Stimulated activated CD8-positive, alpha-beta memory T cell treated with anti-CD3 and anti-CD28 coated beads, Interleukin-15, amount 100 ng/mL, for 1 hour (primary cell): ENCODE measurements around the gene NPAS3.

Source experiments
- DNase-seq: peaks from one replicate; pipeline ENCODE4 v3.0.0-alpha.2; 2020; ENCODE audit warnings: low read depth

Gene NPAS3

GRCh38 chr14:33257796-33258195 is 319.1 kb downstream of the NPAS3 start:
- DNase-seq, result no peak

- no peak for DNase-seq
Measured at GRCh38 chr14:33259764-33260163, 321.1 kb downstream of the NPAS3 start.

- no peak for DNase-seq
Measured at GRCh38 chr14:33271216-33271615, 332.5 kb downstream of the NPAS3 start.

- DNase-seq, result no peak
Measured at GRCh38 chr14:33271891-33272290, 333.2 kb downstream of the NPAS3 start.

- DNase-seq, result no peak
Measured at GRCh38 chr14:33273978-33274377, 335.3 kb downstream of the NPAS3 start.

GRCh38 chr14:33275879-33276278 is 337.2 kb downstream of the NPAS3 start:
- DNase-seq, result no peak

- DNase-seq, result no peak
Measured at GRCh38 chr14:33279865-33280264, 341.2 kb downstream of the NPAS3 start.

GRCh38 chr14:33280646-33281045 is 342.0 kb downstream of the NPAS3 start:
- no peak for DNase-seq

- no peak for DNase-seq
Measured at GRCh38 chr14:33282331-33283230, 343.9 kb downstream of the NPAS3 start.

GRCh38 chr14:33285902-33286700 is 347.4 kb downstream of the NPAS3 start:
- DNase-seq, result no peak

GRCh38 chr14:33287189-33287588 is 348.5 kb downstream of the NPAS3 start:
- DNase-seq, result no peak

GRCh38 chr14:33290641-33291040 is 352.0 kb downstream of the NPAS3 start:
- DNase-seq, result no peak

GRCh38 chr14:33291529-33292104 is 352.9 kb downstream of the NPAS3 start:
- no peak for DNase-seq

- no peak for DNase-seq
Measured at GRCh38 chr14:33294419-33294818, 355.7 kb downstream of the NPAS3 start.

GRCh38 chr14:33297565-33297964 is 358.9 kb downstream of the NPAS3 start:
- no peak for DNase-seq

GRCh38 chr14:33307691-33308251 is 369.1 kb downstream of the NPAS3 start:
- no peak for DNase-seq

GRCh38 chr14:33309106-33309505 is 370.4 kb downstream of the NPAS3 start:
- DNase-seq, result no peak

- DNase-seq, result no peak
Measured at GRCh38 chr14:33315217-33315616, 376.5 kb downstream of the NPAS3 start.

GRCh38 chr14:33315721-33316120 is 377.0 kb downstream of the NPAS3 start:
- DNase-seq, result no peak

- DNase-seq, result no peak
Measured at GRCh38 chr14:33317675-33318074, 379.0 kb downstream of the NPAS3 start.

- no peak for DNase-seq
Measured at GRCh38 chr14:33323979-33324378, 385.3 kb downstream of the NPAS3 start.

GRCh38 chr14:33331176-33331949 is 392.7 kb downstream of the NPAS3 start:
- DNase-seq, result no peak
